Measurements from ENCODE around the gene DNAH8. TPM values are rescaled to one million over a fixed set of nuclear protein-coding genes. Genes with fewer than 3 reads are reported as not detected.

Gene DNAH8
- polyA plus RNA-seq, 3 donors = under 0.01 TPM; not detected in 2

DNA sequence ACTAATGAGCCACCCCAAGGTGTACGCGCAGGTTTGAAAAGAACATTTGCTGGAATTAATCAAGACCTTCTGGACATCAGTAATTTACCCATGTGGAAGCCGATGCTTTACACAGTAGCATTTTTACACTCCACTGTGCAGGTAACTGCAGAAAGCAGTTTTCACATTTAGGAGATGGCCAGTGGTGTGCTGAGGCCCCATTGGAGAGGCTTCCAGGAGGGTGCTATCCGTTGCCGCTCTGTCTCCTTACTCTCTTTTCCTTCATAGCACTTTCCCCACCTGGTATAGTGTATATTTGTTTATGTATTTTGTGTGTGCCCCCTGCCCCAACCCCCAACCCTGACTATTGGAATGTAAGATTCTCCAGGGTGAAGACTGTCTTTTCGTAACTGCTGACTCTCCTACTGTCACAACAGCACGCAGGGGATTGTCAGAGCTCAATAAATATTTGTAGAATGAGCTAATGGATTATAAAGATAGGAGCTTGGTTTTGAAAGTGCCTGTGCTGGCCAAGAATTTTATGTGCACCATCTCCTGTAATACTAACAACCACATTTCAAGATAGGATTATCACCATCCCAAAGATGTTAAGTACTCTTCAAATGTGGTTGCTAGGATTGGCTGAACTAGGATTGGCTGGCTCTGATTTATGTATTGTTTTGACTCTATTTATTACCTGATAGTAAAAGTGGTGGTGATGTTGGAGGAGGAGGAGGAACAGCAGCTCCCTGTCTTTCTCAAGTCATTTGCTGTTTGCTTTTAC is 259.5 kb downstream of the DNAH8 start:
- no peak overlapping the region for H3K27ac ChIP-seq (ENCODE audit: low read depth, low read length)
- WGBS, 3 donors = 59 to 64% (median 63%) methylated on average over 7 of the region's 7 CpGs

DNA sequence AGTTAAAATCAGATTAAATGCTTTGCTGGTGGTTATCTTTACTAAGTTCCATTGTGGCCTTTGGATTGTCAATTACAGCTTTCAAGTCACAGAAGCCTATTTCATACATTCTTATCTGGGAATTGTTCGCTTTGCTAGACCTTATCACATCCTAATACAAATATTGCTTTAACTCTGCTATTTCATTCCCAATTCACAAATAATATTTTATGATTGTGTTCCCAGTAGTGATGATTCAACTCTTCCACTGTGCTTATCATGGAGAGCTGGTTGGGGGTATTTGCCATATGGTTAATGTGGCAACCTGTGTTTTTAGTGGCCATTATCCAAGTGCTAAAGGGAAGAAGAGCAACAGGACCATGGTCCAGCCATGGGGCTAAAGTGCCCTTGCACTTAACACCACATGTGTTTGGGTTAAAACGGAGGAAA is 260.5 kb downstream of the DNAH8 start:
- H3K27ac ChIP-seq (ENCODE audit: low read depth, low read length) = no peak overlapping the region
- 26 to 77% (median 72%) methylated on average over 2 of the region's 2 CpGs for WGBS, 3 donors

DNA sequence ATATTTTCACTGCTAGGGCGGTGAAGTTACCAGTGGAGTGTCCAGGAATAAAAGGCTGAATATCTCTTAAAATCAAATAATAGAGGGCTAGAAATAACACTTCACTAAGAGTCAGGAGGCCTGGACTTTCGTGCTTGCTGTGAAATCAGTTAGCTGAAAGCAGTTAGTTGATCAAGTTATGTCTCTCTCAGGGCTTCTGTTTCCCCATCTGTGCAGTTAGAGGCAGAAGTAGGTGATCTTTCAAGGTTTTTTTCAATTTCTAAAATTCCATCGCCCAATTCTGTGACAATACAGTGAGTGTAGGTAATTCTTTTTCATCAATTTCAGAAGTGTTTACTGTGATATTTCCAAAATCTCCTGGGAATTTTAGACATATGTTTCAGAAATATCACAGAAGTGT is 260.9 kb downstream of the DNAH8 start:
- no peak overlapping the region for H3K27ac ChIP-seq (ENCODE audit: low read depth, low read length)
- 62 to 87% (median 80%) methylated on average over 3 of the region's 3 CpGs for WGBS, 3 donors

DNA sequence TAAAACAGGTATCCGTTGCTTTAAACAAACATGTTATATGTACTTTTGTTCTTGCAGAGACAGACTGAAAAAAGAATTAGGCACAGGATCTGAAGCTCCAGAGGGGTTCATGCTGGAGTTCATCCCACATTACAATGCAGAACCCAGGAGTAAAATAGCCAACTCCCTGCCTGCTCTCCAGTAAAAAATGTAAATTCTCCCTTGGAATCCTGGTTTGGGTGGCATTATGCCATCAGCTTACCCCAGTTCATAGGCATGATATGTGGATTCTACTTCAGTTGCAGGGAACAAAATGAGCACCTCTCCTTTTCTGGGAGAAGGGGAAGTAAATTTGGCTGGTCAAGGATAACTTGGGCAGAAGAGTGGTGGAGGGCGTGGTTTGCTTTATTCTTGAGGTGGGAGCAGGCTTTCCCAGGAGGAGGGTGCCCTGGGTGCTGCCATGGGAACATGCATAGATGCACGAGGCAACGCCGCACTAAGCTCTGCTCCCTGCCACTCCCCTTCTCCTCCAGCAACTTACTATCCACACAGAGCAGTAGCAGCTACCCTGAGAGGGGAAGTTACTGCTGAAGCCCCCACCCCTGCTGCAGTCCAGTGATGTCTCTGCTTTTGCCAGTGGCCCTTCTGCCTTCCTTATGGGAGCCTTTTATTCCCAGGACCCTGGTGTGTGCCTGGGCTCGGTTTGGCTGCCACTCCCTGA is 261.8 kb downstream of the DNAH8 start:
- 59 to 79% (median 66%) methylated on average over 6 of the region's 6 CpGs for WGBS, 3 donors
- no peak overlapping the region for H3K27ac ChIP-seq (ENCODE audit: low read depth, low read length)

DNA sequence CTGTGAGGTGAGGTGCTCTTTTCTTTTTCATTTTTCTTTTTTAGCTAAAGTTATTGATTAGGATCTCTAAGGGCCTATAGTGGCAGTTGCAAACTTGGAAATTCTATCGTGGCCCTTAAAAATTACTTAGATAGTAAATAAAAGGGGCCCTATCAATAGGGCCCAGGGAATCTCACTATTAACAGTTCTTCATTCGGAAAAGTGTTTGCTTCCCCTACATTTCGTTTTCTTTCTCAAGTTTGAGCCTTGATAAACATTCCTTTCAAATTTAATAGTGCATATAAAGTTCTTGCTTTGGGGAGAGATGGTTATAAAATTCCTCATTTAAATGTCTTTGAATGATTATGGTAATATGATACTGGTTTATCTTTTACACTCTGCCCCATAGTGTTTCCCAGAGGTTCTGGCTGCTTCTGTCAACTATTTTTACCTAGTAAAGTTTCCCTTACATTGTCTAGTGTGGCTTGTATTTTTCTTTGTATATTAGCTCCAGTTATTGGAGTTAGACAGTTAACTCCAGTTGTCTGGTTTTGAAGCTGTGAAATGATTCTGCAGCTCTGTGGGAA is 263.1 kb downstream of the DNAH8 start:
- 78 to 88% (median 82%) methylated on average over 3 of the region's 3 CpGs for WGBS, 3 donors
- H3K27ac ChIP-seq (ENCODE audit: low read depth, low read length) = no peak overlapping the region

DNA sequence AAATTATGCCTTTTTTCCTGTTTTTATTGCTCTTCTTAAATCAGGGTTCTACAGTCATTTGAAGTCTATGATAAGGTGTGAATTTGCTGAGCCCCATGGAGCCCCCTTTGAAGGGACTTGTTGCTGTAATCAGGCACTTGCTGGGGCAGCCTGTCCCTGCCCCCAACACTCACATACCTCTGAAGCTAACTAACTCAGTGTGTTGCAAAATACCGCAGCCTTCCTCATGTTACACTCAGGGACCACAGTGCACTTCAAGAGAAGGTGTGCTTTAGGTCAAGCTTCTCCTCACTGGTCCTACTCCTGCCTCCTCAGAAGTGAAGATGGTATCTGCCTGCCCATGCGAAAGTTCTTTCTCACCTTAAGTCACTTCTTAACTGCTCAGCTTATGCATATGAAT is 267.4 kb downstream of the DNAH8 start:
- 54 to 65% (median 62%) methylated on average over 2 of the region's 2 CpGs for WGBS, 3 donors
- no peak overlapping the region for H3K27ac ChIP-seq (ENCODE audit: low read depth, low read length)

DNA sequence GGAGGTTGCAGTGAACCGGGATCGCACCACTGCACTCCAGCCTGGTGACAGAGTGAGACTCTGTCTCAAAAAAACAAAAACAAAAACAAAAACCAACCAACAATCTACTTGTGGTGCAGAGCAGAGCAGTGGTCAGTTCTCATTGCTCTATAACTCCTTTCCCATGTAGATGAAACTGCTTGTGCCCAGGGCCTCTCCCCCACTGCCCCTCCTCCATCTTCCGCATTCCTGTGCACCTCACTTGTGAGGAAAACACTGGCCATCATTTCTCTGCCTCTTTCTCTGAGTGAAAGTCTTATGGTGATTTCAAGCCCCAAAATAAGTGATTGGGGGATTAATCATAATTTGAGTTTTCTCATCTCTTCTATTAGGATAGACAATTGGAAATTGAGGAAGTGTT is 269.6 kb downstream of the DNAH8 start:
- H3K27ac ChIP-seq (ENCODE audit: low read depth, low read length) = no peak overlapping the region
- WGBS, 3 donors = 87 to 95% (median 91%) methylated on average over 3 of the region's 3 CpGs

DNA sequence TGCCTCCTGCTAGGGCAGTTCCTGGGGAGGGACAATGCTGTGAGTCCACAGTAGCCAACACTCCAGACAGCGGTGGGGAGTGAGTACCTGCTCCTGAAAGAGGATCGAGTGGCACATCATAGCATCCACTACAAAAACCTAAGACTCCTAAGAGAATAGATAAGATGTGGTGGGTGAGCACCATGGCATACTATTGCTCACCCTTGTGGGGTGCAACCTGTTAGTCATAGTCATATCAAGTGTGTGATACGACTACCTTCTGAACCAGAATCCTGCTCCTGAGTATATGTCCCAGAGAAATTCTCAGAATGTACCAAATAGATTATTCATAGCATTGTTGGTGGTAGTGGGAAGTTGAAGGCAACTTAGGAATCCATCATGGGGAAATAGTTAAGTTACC is 270.7 kb downstream of the DNAH8 start:
- 79 to 88% (median 84%) methylated on average over 3 of the region's 3 CpGs for WGBS, 3 donors
- no peak overlapping the region for H3K27ac ChIP-seq (ENCODE audit: low read depth, low read length)

DNA sequence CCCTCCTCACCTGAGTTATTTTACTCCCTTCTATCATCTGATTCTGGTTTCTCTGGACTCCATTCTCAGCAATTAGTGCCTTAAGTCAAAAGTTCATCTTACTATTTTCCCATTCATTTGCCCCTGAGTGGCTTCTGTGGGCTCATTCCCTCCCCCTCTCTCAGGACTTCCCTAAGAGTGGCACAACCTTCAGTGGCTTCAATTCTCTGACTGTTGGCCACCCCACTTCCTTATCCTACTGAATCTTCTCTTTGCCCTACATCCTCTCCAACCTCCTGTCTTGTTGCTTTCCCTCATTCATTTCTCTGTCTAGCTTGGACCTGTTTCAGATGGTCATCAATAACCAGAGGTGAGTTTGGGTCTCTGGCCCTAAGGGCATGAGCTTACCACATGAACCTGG is 272.4 kb downstream of the DNAH8 start:
- no peak overlapping the region for H3K27ac ChIP-seq (ENCODE audit: low read depth, low read length)

DNA sequence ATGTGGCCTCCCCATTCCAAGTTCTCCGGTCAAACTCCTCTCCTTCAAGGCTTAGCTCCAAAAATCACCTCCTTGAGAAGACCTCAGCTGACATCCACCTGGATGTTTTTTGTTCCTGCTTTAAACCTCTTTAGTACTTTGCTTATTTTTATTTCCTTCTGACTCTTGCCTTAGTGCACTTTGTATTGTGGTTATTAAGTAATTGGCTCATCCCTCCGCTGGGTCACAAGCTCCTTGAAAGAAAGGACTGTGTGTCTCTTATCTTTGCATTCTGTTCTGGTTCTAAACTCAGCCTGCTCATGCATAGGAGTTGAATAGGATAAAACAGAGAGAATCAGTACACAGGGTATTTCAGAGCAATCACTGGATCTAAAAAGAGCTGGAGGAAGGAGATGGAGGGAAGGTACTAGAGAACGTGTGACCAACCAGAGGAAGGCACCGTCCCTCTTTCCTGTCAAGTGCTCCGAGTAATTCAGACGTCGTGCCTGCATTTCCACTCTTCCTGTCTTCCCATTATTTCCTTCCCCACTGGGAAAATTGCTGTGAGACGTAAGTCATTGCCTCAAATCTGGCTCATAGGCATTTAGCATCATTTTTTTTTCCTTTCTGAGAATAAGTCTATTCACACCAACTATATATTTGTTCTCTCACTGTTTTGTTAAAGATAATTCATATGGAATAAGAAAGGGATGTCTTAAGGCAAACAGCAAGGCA is 273.8 kb downstream of the DNAH8 start:
- 47 to 80% (median 50%) methylated on average over 8 of the region's 8 CpGs for WGBS, 3 donors
- no peak overlapping the region for H3K27ac ChIP-seq (ENCODE audit: low read depth, low read length)

DNA sequence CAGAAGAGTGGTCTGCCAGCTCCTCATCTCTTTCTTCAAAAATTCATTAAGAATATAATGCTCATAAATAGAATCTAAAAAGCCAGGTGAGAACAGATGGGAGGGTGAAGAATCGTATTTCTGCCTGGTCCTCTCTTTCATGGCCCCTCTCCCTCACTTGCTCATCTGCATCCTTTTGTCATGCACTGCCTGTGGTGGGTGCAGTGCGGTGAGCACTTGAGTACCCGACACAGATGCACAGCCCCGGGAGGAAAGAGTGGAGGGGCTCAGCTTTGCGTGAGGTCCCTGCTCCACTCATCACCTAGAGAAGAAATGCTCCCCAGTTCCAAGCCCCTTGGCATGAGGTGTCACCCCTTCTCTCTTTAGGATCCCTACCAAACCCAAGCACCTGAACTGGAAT is 275.4 kb downstream of the DNAH8 start:
- WGBS, 3 donors = 35 to 64% (median 41%) methylated on average over 5 of the region's 5 CpGs
- H3K27ac ChIP-seq (ENCODE audit: low read depth, low read length) = no peak overlapping the region

DNA sequence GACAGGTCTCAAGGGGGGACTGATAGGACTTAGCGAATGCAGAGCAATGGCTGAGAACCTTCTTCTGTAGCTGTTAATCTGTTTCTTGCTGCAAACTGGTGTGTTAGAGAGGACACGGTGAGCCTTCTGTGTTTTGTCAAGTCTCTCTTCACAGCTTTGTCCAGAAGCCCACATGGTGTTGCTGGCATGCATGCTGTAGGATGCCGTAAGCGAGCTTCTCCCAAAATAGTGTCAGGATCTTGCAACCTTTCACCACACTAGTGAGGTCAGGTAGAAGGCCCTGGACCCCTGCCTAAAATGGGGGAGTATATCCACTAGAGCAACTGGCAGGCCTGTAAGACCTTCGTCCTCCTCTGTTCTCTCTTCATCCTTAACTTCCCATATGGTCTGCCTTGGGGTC is 281.6 kb downstream of the DNAH8 start:
- no peak overlapping the region for H3K27ac ChIP-seq (ENCODE audit: low read depth, low read length)
- WGBS, 3 donors = 71 to 77% (median 74%) methylated on average over 5 of the region's 5 CpGs

DNA sequence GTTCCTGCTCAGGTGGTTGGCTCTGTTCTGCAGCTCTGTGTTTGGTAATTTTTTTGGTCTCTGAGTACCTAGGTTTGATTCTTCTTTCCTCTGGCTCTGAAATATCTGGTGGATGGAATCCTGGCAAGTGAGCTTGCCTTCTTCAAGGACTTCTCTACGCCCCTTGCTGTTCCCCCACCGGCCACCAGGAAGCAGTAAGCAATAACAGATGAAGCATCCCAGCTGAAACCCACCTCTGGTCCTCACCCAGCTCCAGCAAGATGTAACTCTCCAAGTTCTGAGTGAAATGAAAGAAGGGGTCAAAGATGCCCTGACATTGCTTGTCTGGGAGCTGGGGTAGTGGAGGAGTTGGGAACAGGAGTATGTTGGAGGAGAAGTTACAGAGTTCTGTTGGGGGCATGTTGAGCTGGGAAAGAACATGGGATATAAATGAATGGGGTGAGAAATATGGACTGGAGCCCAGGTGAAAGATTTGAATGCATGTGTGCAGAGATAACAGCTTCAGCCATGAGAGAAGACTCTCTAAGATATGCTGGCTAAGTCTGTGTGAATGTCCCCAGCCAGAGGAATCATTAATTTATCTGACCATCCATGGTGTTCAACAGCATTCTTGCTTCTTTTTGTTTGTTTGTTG is 282.1 kb downstream of the DNAH8 start:
- H3K27ac ChIP-seq (ENCODE audit: low read depth, low read length) = no peak overlapping the region
- 6 to 13% (median 11%) methylated on average over 2 of the region's 2 CpGs for WGBS, 3 donors

DNA sequence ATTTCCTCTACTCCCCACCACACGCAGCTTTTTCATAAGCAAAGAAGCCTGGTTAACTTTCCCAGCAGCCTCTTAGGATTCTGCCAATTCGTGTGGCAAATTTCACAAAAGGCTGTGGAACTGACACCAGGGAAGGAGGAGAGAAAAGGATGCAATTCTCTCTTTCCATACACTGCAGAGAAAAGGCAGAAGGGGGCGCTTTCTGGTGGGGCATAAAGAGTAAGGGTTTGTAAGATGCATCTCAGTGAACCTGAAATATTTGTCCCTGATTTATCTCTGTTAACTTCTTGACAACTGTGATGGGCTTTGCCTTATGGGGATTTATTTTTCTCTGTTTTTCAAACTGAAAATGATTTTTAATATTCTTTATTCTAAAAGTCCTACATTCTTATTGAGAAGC is 288.0 kb downstream of the DNAH8 start:
- 9 to 46% (median 10%) methylated on average over 3 of the region's 3 CpGs for WGBS, 3 donors
- H3K27ac ChIP-seq (ENCODE audit: low read depth, low read length) = no peak overlapping the region

DNA sequence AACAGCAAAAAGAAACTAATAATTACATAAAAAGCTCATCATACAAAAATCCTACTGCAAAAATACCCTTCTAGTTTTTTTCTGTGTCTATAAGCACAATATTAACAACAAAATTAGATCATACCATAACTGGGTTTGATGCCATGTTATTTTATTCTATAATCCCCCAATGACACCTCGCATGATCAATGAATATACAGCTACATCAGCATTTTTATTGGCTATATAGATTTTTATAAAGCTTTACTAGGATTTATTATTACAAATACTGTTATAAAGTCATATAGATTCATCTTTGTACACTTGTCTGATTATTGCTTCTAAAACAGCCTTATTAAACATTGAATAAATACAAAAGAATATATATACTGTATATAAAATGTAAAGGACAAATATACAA is 288.4 kb downstream of the DNAH8 start:
- H3K27ac ChIP-seq (ENCODE audit: low read depth, low read length) = no peak overlapping the region

DNA sequence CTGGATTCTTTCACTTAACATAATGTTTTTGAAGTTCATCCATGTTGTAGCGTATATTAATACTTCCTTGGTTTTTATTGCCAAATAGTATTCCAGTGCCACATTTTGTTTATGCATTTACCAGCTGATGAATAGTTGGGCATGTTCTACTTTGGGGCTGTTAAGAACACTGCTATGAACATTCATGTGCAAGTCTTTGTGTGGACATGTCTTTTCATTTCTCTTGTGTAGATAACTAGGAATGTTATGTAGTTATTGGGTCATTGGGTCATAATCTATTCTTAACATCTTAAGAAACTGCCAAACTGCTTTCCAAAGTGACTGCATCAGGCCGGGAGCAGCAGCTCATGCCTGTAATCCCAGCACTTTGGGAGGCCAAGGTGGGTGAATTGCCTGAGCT is 289.7 kb downstream of the DNAH8 start:
- WGBS, 3 donors = 72 to 81% (median 73%) methylated on average over 2 of the region's 2 CpGs
- H3K27ac ChIP-seq (ENCODE audit: low read depth, low read length) = no peak overlapping the region

More for the DNA sequence above, 288.4 kb downstream of the DNAH8 start:
- 89 to 96% (median 91%) methylated on average over 1 of the region's 1 CpG for WGBS, 3 donors

DNA sequence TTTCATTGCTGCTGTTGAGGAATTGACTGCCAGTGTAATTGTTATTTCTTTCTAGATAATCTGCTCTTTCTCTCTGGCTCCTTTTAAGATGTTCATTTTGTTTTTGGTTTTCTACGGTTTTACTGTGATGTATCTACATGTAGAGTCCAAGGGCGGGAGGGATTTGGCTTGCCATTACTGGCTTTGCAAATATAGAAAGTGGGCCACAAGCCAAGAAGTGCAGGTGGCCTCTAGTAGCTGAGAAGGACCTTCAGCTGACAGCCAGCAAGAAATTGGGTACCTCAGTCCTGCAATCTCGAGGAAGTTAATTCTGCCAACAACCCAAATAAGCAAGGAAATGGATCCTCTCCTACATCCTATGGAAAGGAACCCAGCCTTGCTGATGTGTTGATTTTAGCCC is 290.7 kb downstream of the DNAH8 start:
- H3K27ac ChIP-seq (ENCODE audit: low read depth, low read length) = no peak overlapping the region
- WGBS, 3 donors = 45 to 73% (median 62%) methylated on average over 3 of the region's 3 CpGs

DNA sequence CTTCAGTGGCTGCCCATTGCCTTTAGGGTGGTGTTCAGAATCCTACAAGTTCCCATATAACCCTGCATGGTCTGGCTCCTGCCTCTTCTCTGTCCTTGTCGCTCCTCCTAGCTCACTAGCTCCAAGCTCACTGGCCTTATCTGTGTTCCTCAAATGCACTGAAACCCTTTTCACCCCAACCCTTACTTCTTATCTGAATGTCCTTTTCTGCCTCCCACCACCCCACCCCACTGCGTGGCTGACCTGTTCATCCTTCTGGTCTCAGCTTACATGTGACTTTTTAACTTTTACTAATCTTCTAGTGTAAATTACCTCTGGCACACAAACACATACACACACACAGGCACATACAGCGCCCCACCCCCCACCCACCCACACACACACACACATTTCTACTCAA is 292.5 kb downstream of the DNAH8 start:
- no peak overlapping the region for H3K27ac ChIP-seq (ENCODE audit: low read depth, low read length)
- 70 to 81% (median 71%) methylated on average over 3 of the region's 3 CpGs for WGBS, 3 donors

DNA sequence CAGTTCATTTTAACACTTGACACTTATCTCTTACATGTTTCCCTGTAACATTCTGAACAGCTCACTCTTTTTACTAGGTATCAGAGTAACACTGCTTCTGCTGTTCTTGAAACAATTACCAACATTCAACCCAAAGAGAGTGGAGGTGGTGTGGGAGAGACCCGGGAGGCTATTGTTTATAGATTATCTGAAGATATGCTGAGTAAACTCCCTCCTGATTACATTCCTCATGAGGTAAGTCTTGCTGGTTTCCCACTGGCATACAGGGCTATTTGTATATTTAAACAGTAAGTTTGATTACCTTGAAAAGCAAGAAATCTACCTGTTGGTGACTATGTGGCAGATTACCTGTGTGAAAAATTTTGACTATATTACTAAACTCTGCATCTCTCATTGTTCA is 293.6 kb downstream of the DNAH8 start:
- WGBS, 3 donors = 7 to 18% (median 13%) methylated on average over 1 of the region's 1 CpG
- no peak overlapping the region for H3K27ac ChIP-seq (ENCODE audit: low read depth, low read length)
